HG02973 (cell line): ENCODE measurements around the gene HOXB6.

Experiments used
- ATAC-seq: cut with Tn5 transposase; IDR thresholded peaks from one replicate; pipeline ENCODE4 v1.9.1; 2021; ENCODE audit warnings: moderate library complexity; ENCODE audit not compliant: unreplicated experiment

The HOXB6 gene

DNA sequence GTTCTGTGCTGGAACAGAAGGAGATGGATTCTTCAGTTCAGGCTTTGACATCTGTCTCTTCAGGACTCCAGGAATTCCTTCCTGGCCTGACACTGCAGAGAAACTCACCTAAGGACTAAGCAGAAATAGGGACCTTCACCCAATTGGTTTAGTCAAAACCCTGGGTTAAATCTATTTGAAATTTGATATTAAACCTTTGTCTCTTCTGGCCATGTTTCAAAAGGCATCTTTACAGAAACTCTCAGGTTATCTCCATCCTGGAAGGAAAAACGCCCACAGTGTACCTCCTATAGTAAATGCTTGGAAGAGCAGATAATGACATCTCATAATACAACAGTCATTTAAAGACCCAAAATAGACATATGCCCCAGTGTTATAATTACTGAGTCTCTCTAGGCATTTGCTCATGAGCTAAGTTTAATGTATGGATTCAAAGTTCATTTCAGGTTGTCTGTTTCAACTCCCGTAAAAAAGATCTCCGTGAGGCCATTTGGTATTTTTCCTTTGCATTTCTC lies 21.0 kb downstream of the HOXB6 start:
- no peak for ATAC-seq

DNA sequence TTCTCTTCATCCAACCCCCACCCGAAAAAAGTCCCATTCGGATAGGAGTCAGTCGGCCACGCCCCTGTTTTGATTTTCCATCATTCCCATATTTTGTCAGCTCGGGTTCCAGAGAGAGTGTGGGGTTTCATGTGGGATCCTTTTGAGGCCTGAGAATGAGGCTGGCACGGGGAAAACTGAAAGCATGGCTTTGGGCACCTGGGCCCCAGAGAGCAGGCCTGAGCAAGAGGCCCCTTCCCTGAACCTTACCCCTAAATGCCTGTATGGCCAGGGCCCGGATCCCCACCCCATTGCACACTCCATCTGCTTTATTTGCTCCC lies 22.1 kb downstream of the HOXB6 start:
- ATAC-seq = no peak

DNA sequence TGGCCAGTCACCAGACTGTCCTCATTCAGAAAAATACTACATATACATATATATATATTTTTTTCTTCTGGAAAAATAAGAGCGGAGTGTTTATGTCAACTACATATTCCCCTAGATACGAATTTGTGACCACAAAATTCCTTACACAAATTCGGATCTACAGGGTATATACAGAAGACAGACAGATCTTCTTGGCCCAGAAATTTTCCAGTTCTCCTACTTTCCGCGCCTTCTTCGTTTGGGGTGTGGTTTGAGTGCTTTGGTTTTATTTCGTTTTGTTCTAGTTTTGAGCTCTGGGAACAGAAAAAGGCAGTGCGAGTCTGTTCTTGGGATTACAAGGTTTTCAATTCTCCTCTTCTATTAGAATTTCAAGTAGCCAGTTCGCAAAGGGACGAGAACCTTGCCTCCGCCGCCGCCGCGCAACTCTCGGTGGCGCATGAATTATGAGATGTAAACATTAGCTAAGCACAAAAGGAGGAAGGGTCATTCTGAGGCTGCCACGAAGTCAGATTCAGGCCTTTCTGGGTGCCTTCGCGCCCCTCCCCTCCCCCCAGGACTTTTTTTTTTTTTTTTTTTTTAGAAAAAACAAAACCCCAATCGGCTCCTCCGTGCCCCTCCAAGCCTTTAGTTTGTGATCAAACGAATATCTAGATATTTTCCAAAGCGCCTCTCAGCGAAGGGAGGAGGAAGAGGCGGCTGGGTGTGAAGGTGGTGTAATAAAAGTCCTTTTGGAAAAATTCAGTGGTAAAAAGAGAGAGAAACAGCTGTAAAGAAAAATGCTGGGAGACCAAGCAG lies 24.8 kb downstream of the HOXB6 start:
- ATAC-seq = no peak

DNA sequence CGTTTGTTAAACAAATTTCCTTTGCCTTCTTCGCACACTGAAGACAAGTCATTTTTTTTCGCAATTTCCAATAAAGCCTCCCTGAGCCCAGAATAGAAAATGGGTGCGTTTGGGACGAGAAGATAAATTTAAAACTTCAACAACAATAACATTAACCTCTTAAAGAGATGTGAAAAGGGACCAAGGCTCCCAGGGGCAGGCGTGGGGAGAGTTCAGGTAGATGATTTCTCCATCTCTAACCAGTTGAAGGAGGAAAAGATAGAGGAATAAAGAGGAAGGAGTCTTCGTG lies 25.4 kb downstream of the HOXB6 start:
- ATAC-seq = no peak

DNA sequence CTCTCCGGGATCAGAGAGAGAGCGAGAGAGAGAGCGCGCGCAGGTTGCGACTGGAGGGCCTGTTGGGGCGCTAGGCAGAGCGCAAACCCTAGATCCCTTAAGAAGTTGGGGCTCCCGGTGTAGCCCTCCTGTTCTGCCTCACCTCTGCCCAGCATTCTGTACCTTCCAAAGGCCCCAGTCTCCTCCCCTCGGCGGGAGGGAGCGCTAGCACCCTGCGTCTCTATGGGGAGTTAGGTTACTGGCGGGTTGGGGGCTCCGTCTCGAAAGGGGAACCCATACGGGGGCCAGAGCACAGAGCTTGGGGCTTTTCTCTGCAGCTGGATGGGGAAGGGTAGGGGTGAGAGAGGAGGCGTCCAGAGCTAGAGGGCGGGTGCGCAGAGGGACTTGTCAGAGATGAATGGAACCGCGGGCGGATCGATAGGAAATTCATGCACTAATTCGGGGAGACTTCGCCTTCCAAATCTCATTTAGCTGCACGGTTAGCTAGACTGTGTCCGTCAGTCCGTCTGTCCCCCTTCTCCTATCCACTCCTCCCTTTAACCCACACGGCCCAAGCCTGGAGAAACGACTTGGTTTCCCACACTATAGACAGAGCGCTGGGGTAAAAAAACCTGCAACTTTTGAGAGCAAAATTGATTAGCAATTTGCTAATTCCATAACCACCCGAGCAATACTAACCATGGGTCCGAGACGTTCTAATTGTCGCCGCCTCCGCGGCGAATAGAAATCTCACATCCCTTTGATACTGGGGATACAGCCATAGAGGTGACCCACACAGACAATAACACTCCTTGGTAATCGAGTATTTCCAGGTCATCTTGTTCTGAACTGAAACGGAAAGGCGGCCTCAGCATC lies 25.9 kb downstream of the HOXB6 start:
- ATAC-seq = no peak

DNA sequence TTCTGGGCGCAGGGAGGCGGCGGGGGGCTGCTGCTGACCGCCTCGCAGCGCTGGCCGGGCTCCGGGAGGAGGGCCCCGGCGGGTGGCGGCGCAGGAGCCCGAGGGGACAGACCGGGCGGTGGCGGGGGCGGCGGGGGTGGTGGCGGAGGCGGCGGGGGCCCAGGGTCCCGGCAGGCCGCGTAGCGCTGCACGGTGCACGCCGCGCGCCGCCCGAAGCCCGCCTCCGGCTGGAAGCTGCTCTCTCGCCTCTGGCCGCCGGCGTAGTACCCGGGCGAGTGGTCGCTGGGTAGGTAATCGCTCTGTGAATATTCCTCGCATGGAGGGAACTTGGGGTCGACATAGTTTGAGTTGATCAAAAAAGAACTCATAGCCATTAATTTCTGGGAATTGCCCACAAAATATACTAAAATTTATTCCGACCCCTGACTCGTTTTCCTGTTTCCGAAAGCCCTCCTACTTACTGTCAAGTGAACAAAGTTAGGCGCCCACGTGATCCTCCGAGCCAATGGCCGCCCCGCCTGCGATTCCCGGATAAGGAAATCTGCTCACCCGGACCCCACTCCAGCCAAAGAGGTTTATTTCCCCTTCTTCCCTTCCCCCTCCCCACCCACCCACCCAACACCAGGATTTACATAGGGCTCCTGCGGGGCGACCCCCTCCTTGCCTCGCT lies 26.7 kb downstream of the HOXB6 start, which contains the start of gene HOXB4:
TSS of gene HOXB4 (minus strand) at position 405 of the 670 bp plus-strand sequence. CDS start at position 374, 31 bp downstream.
- no peak for ATAC-seq

DNA sequence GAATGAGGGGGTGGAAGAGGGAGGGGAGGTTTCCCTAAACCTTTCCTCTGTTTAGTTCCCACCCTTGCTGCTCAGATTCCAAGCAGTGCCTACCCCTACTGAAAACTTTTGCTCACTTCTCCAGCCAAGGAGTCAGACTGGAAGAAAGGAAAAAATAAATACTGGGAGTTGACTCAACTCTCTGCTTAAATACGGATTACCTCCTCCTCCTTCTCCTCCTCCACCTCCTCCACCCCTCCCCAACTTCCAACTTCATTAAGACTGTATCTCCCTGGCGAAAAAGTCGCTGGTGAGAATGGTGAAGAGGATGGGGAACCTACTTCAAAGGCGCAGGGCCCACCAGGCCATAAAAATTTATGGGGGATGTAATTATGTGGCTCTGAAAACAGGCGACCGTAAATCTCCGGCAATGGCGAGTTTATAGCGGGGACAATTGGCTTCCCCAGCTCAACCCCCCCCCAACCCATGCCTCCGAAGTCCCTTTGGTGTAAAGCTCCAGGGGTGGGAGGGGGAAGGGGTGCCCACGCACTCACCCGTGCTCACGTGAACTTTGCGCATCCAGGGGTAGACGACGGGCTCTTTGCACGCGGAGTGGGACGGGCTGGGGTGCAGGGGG lies 27.3 kb downstream of the HOXB6 start:
- ATAC-seq = no peak

DNA sequence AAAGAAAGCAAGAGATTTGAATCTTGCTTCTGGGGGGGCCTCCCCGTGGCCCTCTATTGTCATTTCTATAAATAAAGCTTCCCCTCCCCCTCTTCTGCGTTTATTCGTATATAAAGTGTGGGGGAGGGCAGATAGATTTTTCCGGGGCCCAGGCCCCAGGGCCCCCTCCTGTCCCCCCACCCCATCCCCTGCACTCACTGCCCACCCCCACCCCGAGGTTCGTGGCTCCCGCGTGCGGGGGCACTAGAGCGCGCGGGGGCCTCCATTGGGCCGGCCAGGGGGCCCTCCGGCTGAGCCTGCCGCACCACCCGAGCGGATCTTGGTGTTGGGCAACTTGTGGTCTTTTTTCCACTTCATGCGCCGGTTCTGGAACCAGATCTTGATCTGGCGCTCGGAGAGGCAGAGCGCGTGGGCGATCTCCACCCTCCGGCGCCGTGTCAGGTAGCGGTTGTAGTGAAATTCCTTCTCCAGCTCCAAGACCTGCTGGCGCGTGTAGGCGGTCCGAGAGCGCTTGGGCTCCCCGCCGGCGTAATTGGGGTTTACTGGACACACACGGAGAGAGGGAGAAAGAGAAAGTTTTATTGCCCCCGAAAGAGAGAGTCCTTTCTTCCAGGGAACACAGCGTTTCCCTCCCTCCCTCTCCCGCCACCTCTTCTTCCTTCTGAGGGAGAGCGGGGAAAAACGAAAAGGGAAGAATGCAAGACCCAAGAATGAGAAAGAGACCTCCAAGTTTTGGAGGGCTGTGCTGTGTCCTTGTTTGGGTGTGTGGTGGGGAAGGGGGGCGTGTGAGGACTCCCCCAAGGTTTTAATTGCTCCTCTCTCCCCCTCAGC lies 28.1 kb downstream of the HOXB6 start:
- ATAC-seq = no peak

DNA sequence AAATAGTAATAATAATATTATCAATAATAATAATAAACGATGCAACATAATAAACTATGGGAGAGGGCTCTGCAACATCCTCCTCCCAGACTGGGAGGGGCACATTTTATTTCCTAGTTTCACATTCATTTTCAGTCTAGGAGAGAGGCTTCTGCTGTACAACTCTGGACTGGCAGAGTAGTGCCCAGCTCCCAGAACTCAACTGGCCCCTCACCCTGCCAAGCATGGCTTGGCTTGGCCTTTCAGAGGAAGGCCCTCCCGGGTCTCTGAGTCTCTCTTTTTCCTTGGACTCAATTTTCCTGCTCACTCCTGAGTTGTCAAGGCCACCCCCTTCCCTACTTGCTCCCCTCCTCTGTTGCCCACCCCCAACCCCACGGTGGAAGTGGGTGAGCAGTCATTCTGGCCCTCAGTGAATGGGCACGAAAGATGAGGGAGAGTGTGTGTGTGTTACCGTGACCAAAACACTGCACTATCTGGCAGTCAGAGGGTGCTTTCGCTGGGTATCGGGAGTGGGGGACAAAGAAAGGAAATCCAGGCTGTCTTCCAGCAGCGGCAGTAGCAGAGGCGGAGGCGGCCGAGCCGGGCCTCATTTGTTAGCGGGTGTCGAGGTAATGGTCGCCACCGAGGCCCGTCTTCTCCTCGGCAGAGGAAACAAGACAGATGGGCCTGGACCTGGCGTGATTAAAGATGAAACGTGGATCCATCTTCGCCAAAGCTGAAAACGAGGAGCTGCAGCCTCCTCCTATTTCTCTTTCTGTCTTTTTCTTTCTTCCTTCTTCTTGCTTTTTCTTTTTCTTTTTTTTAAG lies 28.9 kb downstream of the HOXB6 start:
- ATAC-seq = no peak

DNA sequence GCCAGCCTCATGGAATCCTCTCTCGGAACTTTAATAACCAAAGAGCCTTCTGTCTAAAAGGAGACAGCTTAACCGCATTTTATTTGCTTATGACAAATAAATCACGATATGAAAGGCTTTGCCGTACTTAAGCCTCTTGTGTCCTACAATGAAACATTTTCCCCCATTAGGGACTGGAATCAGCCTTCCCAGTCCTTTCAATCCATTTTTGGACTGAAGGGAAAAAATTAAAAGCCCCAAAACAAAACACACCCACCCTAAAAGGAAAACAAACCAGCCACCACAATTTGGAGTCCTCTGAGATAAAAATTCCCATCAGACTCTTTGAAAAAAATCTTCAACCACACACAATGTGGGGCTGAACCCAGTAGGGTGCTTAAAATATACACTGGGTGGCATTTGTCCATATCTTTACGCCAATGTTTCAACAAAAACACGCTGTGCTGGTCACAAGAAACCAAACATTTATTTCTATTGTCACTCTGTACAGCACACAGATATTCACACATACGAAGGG lies 29.7 kb downstream of the HOXB6 start:
- ATAC-seq = no peak

DNA sequence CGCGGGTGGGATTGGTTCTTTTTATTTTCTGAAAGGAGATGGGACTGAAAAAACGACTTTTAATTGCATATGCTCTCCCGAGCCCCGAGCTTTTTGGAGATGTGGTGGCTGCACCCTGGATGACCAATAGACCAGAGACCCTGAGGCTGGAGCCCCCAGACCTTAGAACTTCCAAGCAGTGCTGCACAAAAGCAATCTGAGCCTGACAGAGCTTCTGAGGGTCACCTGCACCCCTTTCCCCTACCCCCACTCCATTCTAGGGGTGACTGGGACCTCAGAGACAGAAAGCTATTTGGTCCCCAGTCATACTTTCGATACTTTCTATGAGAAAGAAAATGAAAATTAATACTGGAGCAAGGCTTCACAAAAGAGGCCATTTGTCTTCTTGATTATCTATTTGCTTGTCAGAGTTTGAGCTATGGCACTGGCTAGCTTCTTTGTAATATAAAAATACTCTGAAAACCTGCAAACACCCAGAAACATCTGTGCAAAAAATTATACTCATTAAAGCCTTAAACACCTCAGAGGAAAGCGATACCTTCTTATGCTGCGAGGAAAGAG lies 30.2 kb downstream of the HOXB6 start:
- ATAC-seq = no peak

DNA sequence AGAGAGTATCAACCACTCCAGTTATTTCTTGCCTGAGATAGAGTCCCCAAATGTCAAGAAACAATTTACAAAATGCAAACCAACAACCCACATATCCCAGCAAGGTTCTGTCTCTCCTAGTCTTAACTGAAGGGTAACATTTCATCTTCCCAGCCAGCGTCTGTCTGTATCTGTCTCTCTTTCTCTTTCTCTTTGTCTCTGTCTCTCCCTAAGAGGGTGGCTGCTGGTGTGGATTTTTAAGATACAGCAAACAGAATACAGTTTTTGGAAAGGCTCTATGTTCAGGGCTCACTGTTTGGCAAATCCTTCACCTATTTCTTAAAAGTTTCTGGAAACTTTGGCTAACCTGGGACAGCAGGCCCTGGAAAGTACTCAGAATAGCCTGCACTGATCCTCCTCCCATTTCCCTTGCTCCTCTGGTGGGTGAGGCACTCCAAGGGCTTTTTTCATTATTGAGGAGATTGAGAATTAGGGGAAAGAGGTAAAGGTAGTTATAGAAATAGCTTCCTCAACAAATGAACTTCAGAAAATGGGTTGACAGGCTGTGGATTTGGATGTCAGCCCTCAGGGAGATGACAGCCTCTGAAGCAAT lies 32.9 kb downstream of the HOXB6 start:
- ATAC-seq = no peak

DNA sequence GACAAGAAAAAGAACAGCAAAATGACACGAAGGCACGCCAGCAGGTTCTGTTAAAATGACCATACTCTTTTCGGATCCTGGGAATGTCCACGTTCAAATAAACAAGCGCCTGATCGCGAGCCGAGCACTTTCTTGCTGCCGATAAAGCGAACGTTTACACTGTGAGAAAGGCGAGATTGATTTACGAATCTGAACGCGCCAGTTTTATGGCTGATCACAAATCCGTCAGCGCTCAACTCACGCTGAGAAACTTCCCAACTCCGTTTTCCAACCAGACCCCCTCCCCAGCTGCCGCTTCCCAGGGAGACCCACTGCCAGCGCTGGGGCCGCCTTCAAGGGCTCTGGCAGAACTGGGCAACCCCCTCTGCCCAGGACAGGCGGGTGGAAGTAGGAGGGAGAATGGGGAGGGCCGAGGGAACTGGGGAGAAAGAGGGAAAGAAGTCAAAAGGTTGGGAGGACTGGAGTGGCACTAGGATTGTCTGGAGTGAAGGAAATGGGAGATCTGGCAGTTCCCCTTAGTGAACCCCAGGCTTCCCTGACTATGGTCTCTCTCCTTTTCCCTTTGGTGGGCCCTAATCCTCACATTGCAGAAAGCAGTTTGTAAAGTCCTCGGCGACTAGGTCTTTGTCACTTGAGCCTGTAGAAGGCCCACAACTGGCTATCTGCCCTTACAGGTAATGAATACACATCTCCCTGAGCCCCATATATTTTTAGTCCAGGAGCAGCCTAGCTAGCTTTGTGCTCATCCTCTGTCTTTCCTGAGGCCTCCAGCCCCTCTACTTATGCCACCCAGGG lies 33.6 kb downstream of the HOXB6 start:
- ATAC-seq = no peak

DNA sequence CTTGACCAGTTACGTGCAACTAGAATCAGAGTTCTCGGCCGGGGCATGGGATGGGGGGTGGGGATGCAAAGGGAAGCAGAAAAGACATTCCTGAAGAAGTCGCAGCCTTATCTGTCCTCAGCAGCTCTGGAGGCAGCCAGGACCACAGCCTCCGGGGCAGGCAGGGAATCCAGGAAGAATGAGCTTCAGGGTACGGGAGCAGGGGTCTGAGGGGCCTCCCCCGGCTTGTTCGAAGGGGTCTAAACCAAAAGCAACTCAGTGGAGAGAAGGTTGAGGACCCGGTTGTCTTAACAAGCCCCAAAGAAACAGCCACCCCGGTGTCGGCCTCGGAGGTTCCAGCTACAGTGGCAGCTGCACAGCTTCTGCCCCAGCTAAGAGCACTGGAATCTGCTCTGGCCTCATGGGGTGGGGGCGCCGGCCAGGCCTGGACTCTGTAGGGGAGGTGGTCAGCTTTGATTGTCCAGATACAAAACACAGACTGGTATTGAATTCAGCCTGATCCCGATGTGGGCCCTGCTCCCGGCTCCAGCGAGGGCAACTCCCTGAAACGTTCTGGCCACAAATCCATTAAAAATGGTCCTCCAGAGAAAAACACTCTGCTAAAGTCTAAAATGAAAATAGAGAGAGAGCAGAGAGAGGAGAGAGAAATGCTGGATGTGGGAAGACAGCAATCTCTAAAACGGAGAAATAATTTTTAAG lies 34.3 kb downstream of the HOXB6 start:
- ATAC-seq = no peak

DNA sequence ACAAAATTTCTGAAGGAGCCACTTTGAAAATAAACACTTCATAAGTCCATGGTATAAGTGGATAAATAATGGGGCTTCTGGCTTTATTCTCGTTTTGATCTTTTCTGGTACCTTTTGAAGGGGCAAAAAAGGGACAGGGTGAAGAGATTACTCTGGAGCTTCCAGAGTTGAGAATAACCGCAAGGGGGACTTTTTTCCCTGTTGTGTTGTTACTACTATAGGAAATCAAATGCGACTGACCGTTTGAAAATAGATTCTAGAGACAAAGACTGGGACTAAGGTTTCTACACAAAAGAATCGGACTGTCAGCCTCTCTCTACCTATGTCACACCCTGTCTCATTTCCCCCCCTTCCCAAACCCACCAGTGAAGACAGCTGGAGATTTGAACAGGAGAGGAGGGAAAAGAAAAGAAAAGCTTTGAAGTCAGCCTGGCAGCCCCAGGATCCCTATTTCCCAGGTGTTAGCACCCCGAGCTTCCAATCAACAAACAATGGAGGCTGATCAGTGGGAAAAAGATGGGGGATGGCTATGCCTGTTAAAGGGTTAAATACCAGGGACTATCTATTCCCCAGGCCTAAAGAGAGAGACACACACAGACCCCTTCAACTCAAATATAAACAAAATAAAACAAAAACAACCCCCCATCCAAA lies 35.0 kb downstream of the HOXB6 start:
- ATAC-seq = no peak

DNA sequence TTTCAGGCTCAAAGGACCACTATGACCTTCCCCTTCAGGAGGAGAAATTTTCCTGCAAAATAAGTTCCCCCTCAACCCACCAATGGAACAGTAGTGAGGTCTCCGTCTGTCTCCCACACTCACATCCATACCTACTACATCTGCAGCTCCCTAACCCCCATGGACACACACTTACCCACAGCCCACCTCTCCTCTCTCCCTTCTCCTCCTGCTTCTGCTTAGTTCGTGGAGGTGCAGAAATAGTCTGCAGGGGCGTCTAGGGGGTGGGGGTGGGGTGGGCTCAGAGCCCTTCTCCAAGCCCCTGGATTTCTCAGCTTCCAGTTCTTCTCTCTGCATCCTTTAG lies 35.6 kb downstream of the HOXB6 start:
- ATAC-seq = no peak
